Measurements from ENCODE around the gene LEKR1. TPM values are rescaled to one million over a fixed set of nuclear protein-coding genes. Genes with fewer than 3 reads are reported as not detected.

LEKR1 gene
- total RNA-seq, 1 donor from 2014 or later: 4.1 TPM

- H3K36me3 Mint-ChIP-seq (ENCODE audit: insufficient read depth): no peaks in the 10 kb centered on the region
Measured at GRCh38 chr3:156976933-156977332, 150.8 kb downstream of the LEKR1 start.

GRCh38 chr3:156978481-156978961, 152.4 kb downstream of the LEKR1 start:
- no peaks in the 10 kb centered on the region for H3K36me3 Mint-ChIP-seq (ENCODE audit: insufficient read depth)
- TF ChIP-seq CTCF (IDR thresholded peaks at IDR 0.05; ENCODE audit: unreplicated experiment): no peak
- H3K27me3 Mint-ChIP-seq: no peaks in the 10 kb centered on the region
- H3K9me3 Mint-ChIP-seq (ENCODE audit: low read depth): no peaks in the 10 kb centered on the region
- DNase-seq (ENCODE audit: low spot score, unreplicated experiment): no peak
- H3K27ac Mint-ChIP-seq: no peak overlapping the region
- peaks cover under 1% of the 10 kb centered on the region for H3K4me1 Mint-ChIP-seq (ENCODE audit: low read depth)
- no peak overlapping the region for H3K4me3 Mint-ChIP-seq (ENCODE audit: low read depth)

More at GRCh38 chr3:156976933-156977332, 150.8 kb downstream of the LEKR1 start:
- Mint-ChIP-seq H3K27ac (no peak overlapping the region), H3K4me1 (ENCODE audit: low read depth) (no peaks in the 10 kb centered on the region), H3K9me3 (ENCODE audit: low read depth) (no peaks in the 10 kb centered on the region), H3K27me3 (no peaks in the 10 kb centered on the region), H3K4me3 (ENCODE audit: low read depth) (no peak overlapping the region)
- no peak for DNase-seq (ENCODE audit: low spot score, unreplicated experiment)
- no peak for TF ChIP-seq CTCF (IDR thresholded peaks at IDR 0.05; ENCODE audit: unreplicated experiment)

GRCh38 chr3:156981005-156981404, 154.9 kb downstream of the LEKR1 start:
- Mint-ChIP-seq H3K36me3 (ENCODE audit: insufficient read depth) (no peaks in the 10 kb centered on the region), H3K4me1 (ENCODE audit: low read depth) (peaks cover 2% of the 10 kb centered on the region), H3K9me3 (ENCODE audit: low read depth) (no peaks in the 10 kb centered on the region), H3K27me3 (no peaks in the 10 kb centered on the region), H3K4me3 (ENCODE audit: low read depth) (no peak overlapping the region), H3K27ac (no peak overlapping the region)
- TF ChIP-seq CTCF (IDR thresholded peaks at IDR 0.05; ENCODE audit: unreplicated experiment): no peak
- no peak for DNase-seq (ENCODE audit: low spot score, unreplicated experiment)

GRCh38 chr3:156983559-156983958, 157.4 kb downstream of the LEKR1 start:
- no peaks in the 10 kb centered on the region for H3K9me3 Mint-ChIP-seq (ENCODE audit: low read depth)
- DNase-seq (ENCODE audit: low spot score, unreplicated experiment): no peak
- no peak overlapping the region for H3K4me3 Mint-ChIP-seq (ENCODE audit: low read depth)
- no peaks in the 10 kb centered on the region for H3K27me3 Mint-ChIP-seq
- peak; percentile 11 for TF ChIP-seq CTCF (IDR thresholded peaks at IDR 0.05; ENCODE audit: unreplicated experiment)
- peaks cover 2% of the 10 kb centered on the region for H3K4me1 Mint-ChIP-seq (ENCODE audit: low read depth)
- H3K27ac Mint-ChIP-seq: no peak overlapping the region
- no peaks in the 10 kb centered on the region for H3K36me3 Mint-ChIP-seq (ENCODE audit: insufficient read depth)

GRCh38 chr3:156985711-156986110, 159.6 kb downstream of the LEKR1 start:
- H3K27me3 Mint-ChIP-seq: no peaks in the 10 kb centered on the region
- no peak for DNase-seq (ENCODE audit: low spot score, unreplicated experiment)
- no peaks in the 10 kb centered on the region for H3K9me3 Mint-ChIP-seq (ENCODE audit: low read depth)
- no peaks in the 10 kb centered on the region for H3K36me3 Mint-ChIP-seq (ENCODE audit: insufficient read depth)
- no peak for TF ChIP-seq CTCF (IDR thresholded peaks at IDR 0.05; ENCODE audit: unreplicated experiment)
- H3K4me1 Mint-ChIP-seq (ENCODE audit: low read depth): peaks cover 2% of the 10 kb centered on the region
- no peak overlapping the region for H3K27ac Mint-ChIP-seq
- H3K4me3 Mint-ChIP-seq (ENCODE audit: low read depth): no peak overlapping the region
